Measurements from ENCODE around the gene OSBPL10. TPM values are rescaled to one million over a fixed set of nuclear protein-coding genes. Genes with fewer than 3 reads are reported as not detected.
A peak's percentile ranks its signal among the peaks of the same experiment; 100 is the strongest.

The OSBPL10 gene
- total RNA-seq, 1 donor from 2014 or later: 27.8 TPM

- no peak overlapping the region for H3K27ac Mint-ChIP-seq
- peaks cover 7% of the 10 kb centered on the region for H3K36me3 Mint-ChIP-seq
- DNase-seq (ENCODE audit: low spot score in 2 of 2, unreplicated experiment in 2 of 2): no peak
- H3K4me1 Mint-ChIP-seq: peaks cover 28% of the 10 kb centered on the region
- no peaks in the 10 kb centered on the region for H3K27me3 Mint-ChIP-seq (ENCODE audit: low read depth)
- peaks cover 8% of the 10 kb centered on the region for H3K9me3 Mint-ChIP-seq
- H3K4me3 Mint-ChIP-seq: no peak overlapping the region
- TF ChIP-seq CTCF (IDR thresholded peaks at IDR 0.05; ENCODE audit: unreplicated experiment): no peak
Observed at GRCh38 chr3:31735667-31736066, 245.4 kb downstream of the OSBPL10 start.

- Mint-ChIP-seq H3K4me3 (peak overlapping the region; percentile 14), H3K4me1 (peaks cover 36% of the 10 kb centered on the region), H3K9me3 (peaks cover 8% of the 10 kb centered on the region), H3K36me3 (peaks cover 7% of the 10 kb centered on the region), H3K27me3 (ENCODE audit: low read depth) (no peaks in the 10 kb centered on the region), H3K27ac (peak overlapping the region; percentile 39)
- peak in 1 of 2 experiments; percentile 66 for DNase-seq (ENCODE audit: low spot score in 2 of 2, unreplicated experiment in 2 of 2)
- no peak for TF ChIP-seq CTCF (IDR thresholded peaks at IDR 0.05; ENCODE audit: unreplicated experiment)
Observed at GRCh38 chr3:31733234-31733667, 247.8 kb downstream of the OSBPL10 start.

DNA sequence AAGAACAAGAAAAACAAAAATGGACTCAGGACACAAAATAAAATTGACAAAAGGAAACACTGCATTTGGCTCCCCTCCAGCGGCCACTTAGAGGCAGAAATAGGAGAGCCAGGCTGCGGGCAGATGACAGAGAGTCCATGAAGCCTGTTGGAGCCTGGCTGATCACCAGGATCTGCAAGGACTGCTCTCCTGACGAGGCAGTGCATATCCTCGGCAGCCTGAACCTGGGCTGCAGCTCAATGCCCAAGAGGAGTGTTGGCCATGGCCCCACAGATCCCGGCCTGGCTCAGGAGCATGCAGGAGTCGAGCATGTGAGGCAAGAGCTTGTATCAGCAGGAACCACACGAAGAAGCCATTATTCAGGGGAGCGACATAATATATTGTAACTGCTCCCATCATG, 248.5 kb downstream of the OSBPL10 start:
- H3K4me3 Mint-ChIP-seq: no peak overlapping the region

GRCh38 chr3:31729573-31729972, 251.5 kb downstream of the OSBPL10 start:
- Mint-ChIP-seq H3K9me3 (no peaks in the 10 kb centered on the region), H3K36me3 (no peaks in the 10 kb centered on the region), H3K27ac (no peak overlapping the region), H3K27me3 (ENCODE audit: low read depth) (no peaks in the 10 kb centered on the region), H3K4me3 (no peak overlapping the region), H3K4me1 (peaks cover 47% of the 10 kb centered on the region)
- TF ChIP-seq CTCF (IDR thresholded peaks at IDR 0.05; ENCODE audit: unreplicated experiment): no peak
- no peak for DNase-seq (ENCODE audit: low spot score in 2 of 2, unreplicated experiment in 2 of 2)

More for the DNA sequence above, 248.5 kb downstream of the OSBPL10 start:
- no peak for TF ChIP-seq CTCF (IDR thresholded peaks at IDR 0.05; ENCODE audit: unreplicated experiment)
- H3K4me1 Mint-ChIP-seq: peaks cover 42% of the 10 kb centered on the region
- no peaks in the 10 kb centered on the region for H3K27me3 Mint-ChIP-seq (ENCODE audit: low read depth)
- H3K27ac Mint-ChIP-seq: peak overlapping the region; percentile 39
- H3K9me3 Mint-ChIP-seq: peaks cover 8% of the 10 kb centered on the region
- H3K36me3 Mint-ChIP-seq: peaks cover 7% of the 10 kb centered on the region
- no peak for DNase-seq (ENCODE audit: low spot score in 2 of 2, unreplicated experiment in 2 of 2)

DNA sequence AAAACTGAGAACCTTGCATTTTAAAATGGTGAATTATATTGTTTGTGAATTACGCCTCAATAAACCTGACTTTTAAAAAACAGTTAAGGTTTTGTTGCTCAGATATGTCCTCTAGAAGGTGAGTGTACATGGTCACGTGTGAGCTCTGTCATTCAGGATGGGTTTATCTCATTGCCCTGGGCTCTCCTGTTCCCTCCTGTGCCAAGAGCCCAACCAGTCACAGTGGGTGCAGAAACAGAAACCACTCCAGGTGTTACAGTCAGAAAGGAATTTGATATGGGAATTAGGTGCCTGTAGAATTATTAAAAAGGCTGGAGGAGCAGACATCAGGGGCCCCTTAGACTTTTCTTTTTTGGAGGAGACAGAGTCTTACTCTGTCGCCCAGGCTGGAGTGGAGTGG, 252.0 kb downstream of the OSBPL10 start:
- no peak for TF ChIP-seq CTCF (IDR thresholded peaks at IDR 0.05; ENCODE audit: unreplicated experiment)
- no peaks in the 10 kb centered on the region for H3K36me3 Mint-ChIP-seq
- H3K4me3 Mint-ChIP-seq: no peak overlapping the region
- no peaks in the 10 kb centered on the region for H3K9me3 Mint-ChIP-seq
- H3K27me3 Mint-ChIP-seq (ENCODE audit: low read depth): no peaks in the 10 kb centered on the region
- H3K4me1 Mint-ChIP-seq: peaks cover 52% of the 10 kb centered on the region
- no peak for DNase-seq (ENCODE audit: low spot score in 2 of 2, unreplicated experiment in 2 of 2)
- H3K27ac Mint-ChIP-seq: peak overlapping the region; percentile 51

GRCh38 chr3:31728403-31728802, 252.7 kb downstream of the OSBPL10 start:
- Mint-ChIP-seq H3K36me3 (no peaks in the 10 kb centered on the region), H3K9me3 (no peaks in the 10 kb centered on the region), H3K27me3 (ENCODE audit: low read depth) (no peaks in the 10 kb centered on the region), H3K27ac (peak overlapping the region; percentile 45), H3K4me3 (no peak overlapping the region), H3K4me1 (peaks cover 56% of the 10 kb centered on the region)
- no peak for DNase-seq (ENCODE audit: low spot score in 2 of 2, unreplicated experiment in 2 of 2)
- no peak for TF ChIP-seq CTCF (IDR thresholded peaks at IDR 0.05; ENCODE audit: unreplicated experiment)

All from mesothelial cell of epicardium (in vitro differentiated cells).